K562 treated with DMSO at 1 percent for 12 hours (cell line): ENCODE results near the gene ADGRB3. TPM values are rescaled to one million over a fixed set of nuclear protein-coding genes. Genes with fewer than 3 reads are reported as not detected.

Source experiments
- total RNA-seq: library from RNA; unstranded; fragments of 300-600 nt; gene quantifications from 2 replicates; pipeline ENCODE4 v1.2.3, GENCODE V29; 2022; ENCODE audit not compliant: insufficient read depth

The ADGRB3 gene
- 1.4 and 2.9 TPM in 2 replicates for total RNA-seq

GRCh38 chr6:68634726-68635411 lies at the start of gene ADGRB3:
Gene ADGRB3, plus strand, starts transcription at chr6:68635282. Its CDS starts 3,394 bp downstream, at chr6:68638676.

